Esophagus squamous epithelium (tissue), 5 donors: ENCODE data around the gene GSTM5. TPM values are rescaled to one million over a fixed set of nuclear protein-coding genes. Genes with fewer than 3 reads are reported as not detected.
A peak's percentile ranks its signal among the peaks of the same experiment; 100 is the strongest.

ENCODE experiments used
- DNase-seq: peaks from one replicate; lab custom pipeline; 2025; lab: John Stamatoyannopoulos, UW
- H3K27ac ChIP-seq, 4 donors: fragments of 200-600 bp; sonication (generic); one replicate each; pipeline ENCODE4 v1.5.1; 2016 to 2019; ENCODE audit warnings: mild to moderate bottlenecking in 1 of 4
- H3K27me3 ChIP-seq, 4 donors: fragments of 200-600 bp; sonication (generic); 1 replicate in 3 of 4; 2 replicates in 1 of 4; pipeline versions ENCODE4 v1.5.1 to v1.6.0; 2017 to 2021; ENCODE audit warnings: antibody characterized with exemption in 1 of 4
- H3K36me3 ChIP-seq, 3 donors: fragments of 200-600 bp; sonication (generic); one replicate each; pipeline ENCODE4 v1.5.1; 2016 to 2019
- H3K4me1 ChIP-seq, 3 donors: fragments of 200-600 bp; sonication (generic); one replicate each; pipeline ENCODE4 v1.5.1; 2017 to 2019
- H3K4me3 ChIP-seq, 4 donors: fragments of 200-600 bp; sonication (generic); 1 replicate in 3 of 4; 2 replicates in 1 of 4; pipeline ENCODE4 v1.5.1; 2016 to 2019; ENCODE audit warnings: mild to moderate bottlenecking in 2 of 4, moderate library complexity in 1 of 4
- H3K9me3 ChIP-seq, 3 donors: fragments of 200-600 bp; sonication (generic); one replicate each; pipeline ENCODE4 v1.5.1; 2016 to 2019
- POLR2A ChIP-seq, 4 donors: fragments of 450-650 bp; IDR thresholded peaks; one replicate each; pipeline ENCODE4 v1.6.1; 2017; ENCODE audit warnings: antibody characterized with exemption in 4 of 4, mild to moderate bottlenecking in 4 of 4, moderate library complexity in 3 of 4
- WGBS, 2 donors: methylation state at CpG; one replicate each; pipeline ENCODE4 v1.1.5; 2018; 5-methylcytosine and 5-hydroxymethylcytosine counted together
- intact Hi-C: fragments of 100-400 bp; cut with DNase I; formaldehyde crosslinking; loops from one replicate; pipeline ENCODE4 v1.15.0; 2022
- total RNA-seq, 4 donors: library from RNA; depleted of rRNA; stranded (reverse); fragments of >200 nt; gene quantifications; one replicate each; pipeline ENCODE4 v1.1.0, GENCODE V29; 2016
- TF ChIP-seq, protein P1 (sequence below), 6 experiments: fragments of 450-650 bp in 4 of 6; fragments of 200-600 bp in 2 of 6; sonication (generic) in 2 of 6; IDR thresholded peaks; one replicate each; pipeline ENCODE4 v1.5.1; 2016 to 2019; ENCODE audit warnings: antibody characterized with exemption in 6 of 6, mild to moderate bottlenecking in 4 of 6, moderate library complexity in 4 of 6
- donor health status: DM: yes; HTN: yes; CAD: no.

The GSTM5 gene
- total RNA-seq, 4 donors from 2014 or later = 2.2 to 4.6 TPM; not detected in 2

DNA sequence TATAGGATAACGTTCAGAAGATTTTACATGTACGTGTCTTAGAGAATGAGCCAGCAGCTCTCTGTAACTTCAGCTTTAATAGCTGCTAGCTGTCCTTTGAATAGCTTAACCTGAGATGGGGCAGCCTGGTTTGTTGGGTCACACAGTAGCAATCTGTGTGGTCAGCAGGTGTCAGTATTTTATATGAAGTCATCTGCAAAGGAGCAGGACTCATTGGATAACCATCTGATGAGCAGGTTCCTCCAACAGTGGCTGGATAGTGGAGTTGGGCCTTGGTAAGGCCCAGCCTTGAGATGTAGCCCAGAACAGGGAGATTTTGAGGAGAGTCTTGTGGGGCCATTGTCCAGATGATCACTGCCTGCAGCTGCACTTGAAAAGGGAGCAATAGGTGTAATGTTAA is 6.4 kb downstream of the GSTM5 start:
- intact Hi-C loops = no loop called here
- no peak for DNase-seq

DNA sequence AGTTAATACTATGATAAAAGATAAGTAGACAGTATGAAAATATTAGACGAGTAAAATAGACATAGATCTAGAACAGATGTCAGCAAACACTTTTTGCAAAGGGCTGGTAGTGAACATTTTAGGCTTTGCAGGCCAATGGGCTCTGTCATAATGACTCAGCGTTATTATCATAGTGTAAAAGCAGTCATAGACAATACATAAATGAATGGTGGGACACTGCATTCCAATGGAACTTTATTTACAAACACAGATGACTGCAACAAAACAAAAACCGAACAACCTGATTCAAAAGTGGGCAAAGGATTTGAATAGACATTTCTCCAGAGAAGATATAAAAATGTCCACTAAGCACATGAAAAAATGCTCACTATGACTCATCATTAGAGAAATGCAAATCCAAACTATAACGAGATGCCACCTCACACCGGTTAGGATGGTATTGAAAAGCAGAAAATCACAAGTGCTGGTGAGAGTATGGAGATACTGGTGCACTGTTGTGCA is 7.3 kb downstream of the GSTM5 start:
- intact Hi-C loops = no loop called here
- Histone ChIP-seq H3K4me3 (no peak overlapping the region), H3K36me3 (no peaks in the 10 kb centered on the region), H3K27me3 (no peaks in the 10 kb centered on the region), H3K9me3 (no peaks in the 10 kb centered on the region), H3K27ac (peak overlapping the region in 1 of 4 donors; percentile 77), H3K4me1 (peaks cover 24 to 56% (median 48%) of the 10 kb centered on the region in 3 donors)
- DNase-seq = no peak
- 33 to 43% methylated on average over 5 of the region's 5 CpGs for WGBS, 2 donors
- TF ChIP-seq POLR2A (IDR thresholded peaks at IDR 0.05) = no peak
- TF ChIP-seq, protein P1, sequence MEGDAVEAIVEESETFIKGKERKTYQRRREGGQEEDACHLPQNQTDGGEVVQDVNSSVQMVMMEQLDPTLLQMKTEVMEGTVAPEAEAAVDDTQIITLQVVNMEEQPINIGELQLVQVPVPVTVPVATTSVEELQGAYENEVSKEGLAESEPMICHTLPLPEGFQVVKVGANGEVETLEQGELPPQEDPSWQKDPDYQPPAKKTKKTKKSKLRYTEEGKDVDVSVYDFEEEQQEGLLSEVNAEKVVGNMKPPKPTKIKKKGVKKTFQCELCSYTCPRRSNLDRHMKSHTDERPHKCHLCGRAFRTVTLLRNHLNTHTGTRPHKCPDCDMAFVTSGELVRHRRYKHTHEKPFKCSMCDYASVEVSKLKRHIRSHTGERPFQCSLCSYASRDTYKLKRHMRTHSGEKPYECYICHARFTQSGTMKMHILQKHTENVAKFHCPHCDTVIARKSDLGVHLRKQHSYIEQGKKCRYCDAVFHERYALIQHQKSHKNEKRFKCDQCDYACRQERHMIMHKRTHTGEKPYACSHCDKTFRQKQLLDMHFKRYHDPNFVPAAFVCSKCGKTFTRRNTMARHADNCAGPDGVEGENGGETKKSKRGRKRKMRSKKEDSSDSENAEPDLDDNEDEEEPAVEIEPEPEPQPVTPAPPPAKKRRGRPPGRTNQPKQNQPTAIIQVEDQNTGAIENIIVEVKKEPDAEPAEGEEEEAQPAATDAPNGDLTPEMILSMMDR (IDR thresholded peaks at IDR 0.05) = no peak

More for the DNA sequence above, 6.4 kb downstream of the GSTM5 start:
- WGBS, 2 donors = 79 to 86% methylated on average over 2 of the region's 2 CpGs
- H3K4me3 ChIP-seq = no peak overlapping the region
- H3K9me3 ChIP-seq = no peaks in the 10 kb centered on the region
- peaks cover 24 to 56% (median 48%) of the 10 kb centered on the region in 3 donors for H3K4me1 ChIP-seq
- H3K27me3 ChIP-seq = no peaks in the 10 kb centered on the region
- peak overlapping the region; percentile 57 to 85 (median 76) for H3K27ac ChIP-seq
- no peaks in the 10 kb centered on the region for H3K36me3 ChIP-seq
- TF ChIP-seq, protein P1 (IDR thresholded peaks at IDR 0.05) = no peak
- no peak for TF ChIP-seq POLR2A (IDR thresholded peaks at IDR 0.05)

DNA sequence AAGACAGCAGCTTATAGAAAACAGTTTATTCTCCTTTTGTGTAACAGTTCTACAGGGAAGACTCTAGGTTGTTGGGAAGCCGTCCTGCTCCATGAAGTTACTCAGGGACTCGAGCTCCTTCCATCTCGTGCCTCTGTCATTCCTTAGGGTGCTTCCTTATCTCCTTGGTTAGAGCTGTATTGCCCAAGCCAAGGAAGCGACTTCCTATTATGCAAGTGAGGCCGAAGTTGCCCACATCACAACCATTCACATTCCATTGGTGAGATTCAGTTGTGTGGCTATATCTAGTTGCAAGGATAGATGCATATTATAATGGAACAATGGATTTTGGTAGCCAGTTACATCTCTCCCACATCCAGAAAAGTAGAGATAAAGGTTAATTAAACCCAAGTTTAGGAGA is 9.0 kb downstream of the GSTM5 start:
- TF ChIP-seq, protein P1 (IDR thresholded peaks at IDR 0.05) = no peak
- TF ChIP-seq POLR2A (IDR thresholded peaks at IDR 0.05) = no peak
- Histone ChIP-seq H3K36me3 (no peaks in the 10 kb centered on the region), H3K4me1 (peaks cover 24 to 39% (median 36%) of the 10 kb centered on the region in 3 donors), H3K4me3 (no peak overlapping the region), H3K9me3 (no peaks in the 10 kb centered on the region), H3K27ac (no peak overlapping the region), H3K27me3 (no peaks in the 10 kb centered on the region)
- intact Hi-C loops = no loop called here
- no peak for DNase-seq
- WGBS, 2 donors = 87 to 88% methylated on average over 5 of the region's 5 CpGs

DNA sequence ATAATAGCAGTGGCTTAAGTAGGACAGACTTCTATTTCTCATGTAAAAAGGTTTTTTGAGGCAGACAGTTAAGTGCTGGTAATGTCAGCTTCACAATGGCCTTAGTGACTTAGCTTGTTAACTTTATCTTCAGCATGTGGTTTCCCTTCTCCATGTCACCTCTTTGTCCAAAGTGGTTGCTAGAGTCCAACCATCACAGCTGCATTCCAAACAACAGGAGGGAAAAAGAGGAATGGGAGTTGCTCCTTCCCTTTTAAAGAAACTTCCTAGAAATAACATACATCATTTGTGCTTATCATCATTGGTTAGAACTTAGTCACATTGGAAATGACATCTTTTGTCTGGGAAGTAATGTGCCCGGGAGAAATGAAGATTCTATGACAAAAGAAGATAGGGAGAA is 9.9 kb downstream of the GSTM5 start:
- intact Hi-C loops = no loop called here
- no peaks in the 10 kb centered on the region for H3K36me3 ChIP-seq

More for the DNA sequence above, 9.9 kb downstream of the GSTM5 start:
- peaks cover 16 to 30% (median 27%) of the 10 kb centered on the region in 3 donors for H3K4me1 ChIP-seq
- no peaks in the 10 kb centered on the region for H3K9me3 ChIP-seq
- no peak for DNase-seq
- no peak for TF ChIP-seq POLR2A (IDR thresholded peaks at IDR 0.05)
- TF ChIP-seq, protein P1 (IDR thresholded peaks at IDR 0.05) = no peak
- no peak overlapping the region for H3K4me3 ChIP-seq
- H3K27ac ChIP-seq = no peak overlapping the region
- H3K27me3 ChIP-seq = no peaks in the 10 kb centered on the region
- 87 to 95% methylated on average over 1 of the region's 1 CpG for WGBS, 2 donors
